Small intestine (tissue), 16 donors: ENCODE results near the gene TEAD4. TPM values are rescaled to one million over a fixed set of nuclear protein-coding genes. Genes with fewer than 3 reads are reported as not detected.
A peak's percentile ranks its signal among the peaks of the same experiment; 100 is the strongest.

Experiments
- DNase-seq, 2 donors: peaks; one replicate each; pipeline versions ENCODE4 v3.0.0 to v3.0.0-alpha.2; 2013
- FAIRE-seq: peaks from 2 replicates; lab custom pipeline; 2012; peaks lifted over from hg19 to GRCh38; lab: Jason Lieb, UNC
- H3K27ac ChIP-seq, 3 donors: one replicate each; pipeline ENCODE4 v1.5.1; 2013; ENCODE audit warnings: low read length in 2 of 3, mild to moderate bottlenecking in 2 of 3, control low read depth in 1 of 3, inconsistent platforms in 1 of 3, low read depth in 1 of 3, moderate library complexity in 1 of 3
- H3K27me3 ChIP-seq, 3 donors: one replicate each; pipeline ENCODE4 v1.6.1; 2013; ENCODE audit warnings: low read length in 3 of 3, inconsistent platforms in 1 of 3; ENCODE audit not compliant: control insufficient read depth in 3 of 3, insufficient read depth in 3 of 3
- H3K36me3 ChIP-seq, 3 donors: one replicate each; pipeline ENCODE4 v1.6.1; 2013; ENCODE audit warnings: low read length in 3 of 3, inconsistent platforms in 1 of 3, low read depth in 1 of 3, mild to moderate bottlenecking in 1 of 3, moderate library complexity in 1 of 3; ENCODE audit not compliant: control insufficient read depth in 3 of 3, insufficient read depth in 2 of 3
- H3K4me1 ChIP-seq, 3 donors: one replicate each; pipeline ENCODE4 v1.6.1; 2013; ENCODE audit warnings: low read length in 2 of 3, inconsistent platforms in 1 of 3, low read depth in 1 of 3, mild to moderate bottlenecking in 1 of 3, moderate library complexity in 1 of 3; ENCODE audit not compliant: control insufficient read depth in 3 of 3, insufficient read depth in 2 of 3
- H3K4me3 ChIP-seq, 3 donors: one replicate each; pipeline ENCODE4 v1.5.1; 2013; ENCODE audit warnings: low read length in 3 of 3, control low read depth in 1 of 3, inconsistent platforms in 1 of 3, low read depth in 1 of 3, mild to moderate bottlenecking in 1 of 3, moderate library complexity in 1 of 3
- H3K9me3 ChIP-seq, 2 donors: one replicate each; pipeline ENCODE4 v1.6.1; 2013; ENCODE audit warnings: low read depth in 1 of 2, low read length in 1 of 2; ENCODE audit not compliant: control insufficient read depth in 2 of 2, insufficient read depth in 1 of 2
- WGBS, 3 donors: extraction: QIAGEN DNeasy Blood & Tissue Kit; methylation state at CpG; one replicate each; pipeline ENCODE4 v1.1.7; 2013; 5-methylcytosine and 5-hydroxymethylcytosine counted together
- long read RNA-seq, 10 donors: transcript quantifications; one replicate each; lab custom pipeline, GENCODE V29; 2026
- polyA plus RNA-seq, 4 donors: library from polyadenylated mRNA; stranded (reverse) in 3 of 4; unstranded in 1 of 4; fragments of 200-250 nt in 3 of 4; fragments of 120-200 nt in 1 of 4; gene quantifications; one replicate each; pipeline versions ENCODE4 v1.2.1 to v1.2.3, GENCODE V29; 2013
- donor health status: healthy with polysubstance abuse.
- donor health status: control.
- donor health status: control.
- donor health status: Bipolar disorder and iron deficiency.
- donor health status: healthy.

Gene TEAD4
- 10 to 100 TPM in 2 of 4 donors, 1 to 10 TPM in 2; 2.3 to 18.7 (median 10.3) TPM for polyA plus RNA-seq
- long read RNA-seq, donor 1, partial matches to known transcripts: 0 of 2 reads
- long read RNA-seq, donor 1, other reads (novel, unspliced or antisense): 0 of 2 reads
- long read RNA-seq, donor 2, partial matches to known transcripts: 0 of 1 reads
- long read RNA-seq, donor 2, other reads (novel, unspliced or antisense): 0 of 1 reads
- long read RNA-seq, donor 3: 0 reads
- long read RNA-seq, donor 4: 0 reads
- long read RNA-seq, donor 5: 0 reads
- long read RNA-seq, donor 6, partial matches to known transcripts: 0 of 4 reads
- long read RNA-seq, donor 6, other reads (novel, unspliced or antisense): 0 of 4 reads
- long read RNA-seq, donor 7: 0 reads
- long read RNA-seq, donor 8, partial matches to known transcripts: 0 of 1 reads
- long read RNA-seq, donor 8, other reads (novel, unspliced or antisense): 0 of 1 reads
- long read RNA-seq, donor 9: 0 reads
- long read RNA-seq, donor 10, partial matches to known transcripts: 0 of 4 reads
- long read RNA-seq, donor 10, other reads (novel, unspliced or antisense): 0 of 4 reads

- WGBS, 3 donors: 1 to 5% methylated on average over 8 to 50 of the region's 50 CpGs; no CpG with 5 or more reads in 1 of the 3 donors
- peaks cover 2 to 33% (median 11%) of the 10 kb centered on the region in 3 donors for H3K4me1 ChIP-seq
- peaks cover 0 to 8% (median 3%) of the 10 kb centered on the region in 3 donors for H3K27me3 ChIP-seq
- peak; percentile 62 to 85 for DNase-seq
- H3K36me3 ChIP-seq: no peaks in the 10 kb centered on the region
- H3K27ac ChIP-seq: peak within 1 kb of the TSS in 2 of 3 donors; percentile 60 to 83
- H3K4me3 ChIP-seq: peak within 1 kb of the TSS; percentile 32 to 69 (median 54)
- H3K9me3 ChIP-seq: no peaks in the 10 kb centered on the region
- no peak for FAIRE-seq
Observed at GRCh38 chr12:2959192-2959504, at the start of gene TEAD4. Gene TEAD4, plus strand, starts transcription at chr12:2959397.

GRCh38 chr12:2912216-2912575 lies 47.0 kb upstream of the TEAD4 start:
- no peak overlapping the region for H3K27ac ChIP-seq

DNA sequence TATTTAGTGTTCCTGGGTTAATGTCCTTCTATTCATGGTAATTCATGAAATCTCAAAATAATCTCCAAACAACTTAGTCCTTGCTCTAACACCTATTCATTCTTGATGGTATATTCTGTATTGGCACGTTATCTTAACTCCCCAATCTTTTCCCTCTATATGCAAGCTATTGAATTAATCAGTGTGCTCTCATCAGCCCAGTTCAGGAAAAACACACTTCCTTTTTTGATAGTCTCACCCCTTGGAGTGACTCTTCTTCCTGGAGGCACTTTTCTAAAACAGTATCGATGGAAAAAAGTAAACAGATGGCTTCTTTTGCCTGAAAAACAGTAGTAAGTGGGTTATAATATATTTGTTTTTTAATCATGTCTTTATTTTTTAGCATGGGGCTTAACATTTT lies 39.9 kb upstream of the TEAD4 start:
- peaks cover 0 to 19% (median 2%) of the 10 kb centered on the region in 3 donors for H3K36me3 ChIP-seq
- no peak overlapping the region for H3K4me3 ChIP-seq
- H3K9me3 ChIP-seq: no peaks in the 10 kb centered on the region
- WGBS, 3 donors: 69 to 91% (median 90%) methylated on average over 2 of the region's 2 CpGs
- H3K27me3 ChIP-seq: no peaks in the 10 kb centered on the region
- no peak overlapping the region for H3K27ac ChIP-seq
- DNase-seq (no peak), FAIRE-seq (no peak)
- no peaks in the 10 kb centered on the region for H3K4me1 ChIP-seq

More at GRCh38 chr12:2912216-2912575, 47.0 kb upstream of the TEAD4 start:
- no peaks in the 10 kb centered on the region for H3K9me3 ChIP-seq
- no peaks in the 10 kb centered on the region for H3K27me3 ChIP-seq
- DNase-seq (no peak), FAIRE-seq (no peak)
- H3K4me1 ChIP-seq: no peaks in the 10 kb centered on the region
- 93 to 97% (median 95%) methylated on average over 3 of the region's 3 CpGs for WGBS, 3 donors
- peaks cover 0 to 10% (median 2%) of the 10 kb centered on the region in 3 donors for H3K36me3 ChIP-seq
- H3K4me3 ChIP-seq: no peak overlapping the region

DNA sequence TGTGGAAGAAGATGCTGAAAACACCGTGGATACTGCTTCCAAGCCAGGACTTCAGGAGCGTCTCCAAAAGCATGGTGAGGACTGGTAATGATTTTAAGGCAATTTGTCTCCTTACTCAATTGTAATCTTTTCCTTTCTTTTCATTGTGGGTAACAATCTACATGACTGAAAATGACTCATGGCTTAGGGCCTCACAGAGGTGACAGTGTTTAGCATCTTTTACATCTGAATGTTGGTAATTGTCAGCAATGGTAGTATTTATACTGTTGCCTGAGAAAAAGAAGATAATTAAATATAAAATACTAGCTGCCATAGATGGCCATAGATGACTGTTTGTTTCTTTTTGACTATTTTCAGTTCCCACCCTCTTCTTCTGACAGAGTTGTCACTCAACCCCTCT lies 36.9 kb upstream of the TEAD4 start:
- peaks cover 0 to 24% (median 2%) of the 10 kb centered on the region in 3 donors for H3K36me3 ChIP-seq
- H3K27me3 ChIP-seq: no peaks in the 10 kb centered on the region
- DNase-seq (no peak), FAIRE-seq (no peak)
- H3K4me3 ChIP-seq: no peak overlapping the region
- no peaks in the 10 kb centered on the region for H3K4me1 ChIP-seq
- H3K27ac ChIP-seq: no peak overlapping the region
- H3K9me3 ChIP-seq: no peaks in the 10 kb centered on the region
- 94 to 98% (median 95%) methylated on average over 2 of the region's 2 CpGs for whole genome bisulfite sequencing, 3 donors

GRCh38 chr12:2923057-2923456 lies 36.1 kb upstream of the TEAD4 start:
- no peaks in the 10 kb centered on the region for H3K4me1 ChIP-seq
- FAIRE-seq: no peak
- DNase-seq: no peak
- H3K27ac ChIP-seq: no peak overlapping the region
- H3K27me3 ChIP-seq: no peaks in the 10 kb centered on the region
- peaks cover 0 to 24% (median 2%) of the 10 kb centered on the region in 3 donors for H3K36me3 ChIP-seq
- no peak overlapping the region for H3K4me3 ChIP-seq
- WGBS, 3 donors: 96 to 99% (median 97%) methylated on average over 9 of the region's 9 CpGs
- no peaks in the 10 kb centered on the region for H3K9me3 ChIP-seq

DNA sequence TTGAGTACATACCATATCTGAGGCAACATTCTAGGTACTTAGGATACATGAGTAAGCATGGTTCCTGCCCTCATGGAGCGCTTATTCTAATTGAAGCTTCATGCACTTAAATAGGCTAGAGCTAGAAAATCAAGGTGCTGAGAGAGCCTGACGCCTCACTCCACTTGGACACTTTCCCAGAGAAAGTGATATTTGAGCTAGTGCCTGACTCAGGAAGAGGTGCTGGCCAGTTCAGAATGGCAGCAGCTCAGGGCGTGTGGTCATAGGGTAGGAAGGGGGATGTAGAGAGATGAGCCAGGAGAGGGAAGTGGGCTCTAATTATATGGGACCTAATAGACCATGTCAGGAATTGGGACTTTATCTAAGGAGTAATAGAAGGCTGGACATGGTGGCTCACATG lies 35.2 kb upstream of the TEAD4 start:
- no peaks in the 10 kb centered on the region for H3K4me1 ChIP-seq
- WGBS, 3 donors: 94 to 95% (median 95%) methylated on average over 3 of the region's 3 CpGs
- no peak overlapping the region for H3K4me3 ChIP-seq
- H3K27me3 ChIP-seq: no peaks in the 10 kb centered on the region
- FAIRE-seq: no peak
- H3K27ac ChIP-seq: no peak overlapping the region
- H3K9me3 ChIP-seq: no peaks in the 10 kb centered on the region
- DNase-seq: no peak
- H3K36me3 ChIP-seq: peaks cover 0 to 24% (median 2%) of the 10 kb centered on the region in 3 donors

- no peak overlapping the region for H3K4me3 ChIP-seq
- WGBS, 3 donors: 82 to 89% (median 86%) methylated on average over 6 of the region's 6 CpGs
- no peak for FAIRE-seq
- no peaks in the 10 kb centered on the region for H3K9me3 ChIP-seq
- no peaks in the 10 kb centered on the region for H3K4me1 ChIP-seq
- peaks cover 0 to 23% (median 2%) of the 10 kb centered on the region in 3 donors for H3K36me3 ChIP-seq
- no peaks in the 10 kb centered on the region for H3K27me3 ChIP-seq
- no peak overlapping the region for H3K27ac ChIP-seq
- DNase-seq: no peak
Observed at GRCh38 chr12:2925322-2925995, 33.7 kb upstream of the TEAD4 start.

DNA sequence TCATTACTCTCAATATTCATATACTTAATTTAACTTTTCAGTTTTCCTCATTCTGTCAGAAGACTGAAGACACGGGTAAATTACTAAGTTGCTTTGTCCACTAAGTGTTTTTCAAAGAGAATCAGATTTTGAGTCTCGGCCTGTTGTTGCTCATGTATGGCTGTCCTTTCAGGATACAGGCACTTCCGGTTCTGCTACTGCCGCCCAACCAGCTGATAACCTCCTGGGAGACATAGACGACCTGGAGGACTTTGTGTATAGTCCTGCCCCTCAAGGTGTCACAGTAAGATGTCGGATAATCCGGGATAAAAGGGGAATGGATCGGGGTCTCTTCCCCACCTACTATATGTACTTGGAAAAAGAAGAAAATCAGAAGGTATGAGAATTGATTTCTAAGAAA lies 28.3 kb upstream of the TEAD4 start:
- Histone ChIP-seq H3K27me3 (no peaks in the 10 kb centered on the region), H3K4me1 (no peaks in the 10 kb centered on the region), H3K9me3 (no peaks in the 10 kb centered on the region), H3K4me3 (no peak overlapping the region), H3K36me3 (peaks cover 0 to 27% (median 3%) of the 10 kb centered on the region in 3 donors), H3K27ac (no peak overlapping the region)
- FAIRE-seq: no peak
- DNase-seq: no peak
- WGBS, 3 donors: 84 to 91% (median 88%) methylated on average over 8 of the region's 8 CpGs
